GM23338 (cell line): Measurements from ENCODE around the gene SYNPO. TPM values are rescaled to one million over a fixed set of nuclear protein-coding genes. Genes with fewer than 3 reads are reported as not detected.
A peak's percentile ranks its signal among the peaks of the same experiment; 100 is the strongest.

Experiments used
- ATAC-seq: fragments of 200-7000 bp; cut with Tn5 transposase; 3 replicates; pipeline ENCODE4 v1.9.1; 2020
- DNase-seq: peaks from one replicate; pipeline ENCODE4 v3.0.0-alpha.2; 2015; ENCODE audit warnings: low spot score
- H2AFZ ChIP-seq: fragments of 200-600 bp; sonication (generic); 2 replicates; pipeline ENCODE4 v1.8.0; 2016; ENCODE audit warnings: antibody characterized with exemption, mild to moderate bottlenecking, moderate library complexity
- H3F3A ChIP-seq: fragments of 200-600 bp; sonication (generic); replicated peaks from 2 replicates; pipeline ENCODE4 v1.8.0; 2017; ENCODE audit warnings: antibody characterized with exemption, mixed run types, low read depth
- H3K27ac ChIP-seq: fragments of 200-600 bp; sonication (generic); 2 replicates; pipeline ENCODE4 v1.6.1; 2016; ENCODE audit warnings: low read depth
- H3K27me3 ChIP-seq: fragments of 200-600 bp; sonication (generic); 2 replicates; pipeline ENCODE4 v1.8.0; 2016; ENCODE audit warnings: mild to moderate bottlenecking, mixed run types, moderate library complexity; ENCODE audit not compliant: insufficient read depth
- H3K36me3 ChIP-seq: fragments of 200-600 bp; sonication (generic); 2 replicates; pipeline ENCODE4 v1.8.0; 2016; ENCODE audit warnings: mild to moderate bottlenecking; ENCODE audit not compliant: insufficient read depth
- H3K4me1 ChIP-seq: fragments of 200-600 bp; sonication (generic); 2 replicates; pipeline ENCODE4 v1.8.0; 2016; ENCODE audit warnings: mild to moderate bottlenecking, moderate library complexity; ENCODE audit not compliant: insufficient read depth
- H3K4me2 ChIP-seq: fragments of 200-600 bp; sonication (generic); 2 replicates; pipeline ENCODE4 v1.7.1; 2017; ENCODE audit warnings: mixed run types
- H3K4me3 ChIP-seq: fragments of 200-600 bp; sonication (generic); 2 replicates; pipeline ENCODE4 v1.6.1; 2016; ENCODE audit warnings: mixed run types
- H3K79me2 ChIP-seq: fragments of 200-600 bp; sonication (generic); replicated peaks from 2 replicates; pipeline ENCODE4 v1.8.0; 2017; ENCODE audit warnings: mild to moderate bottlenecking; ENCODE audit not compliant: insufficient read depth
- H3K9me2 ChIP-seq: fragments of 200-600 bp; sonication (generic); 2 replicates; pipeline ENCODE4 v1.8.0; 2017; ENCODE audit not compliant: insufficient read depth
- H4K20me1 ChIP-seq: fragments of 200-600 bp; sonication (generic); replicated peaks from 2 replicates; pipeline ENCODE4 v1.8.0; 2017; ENCODE audit warnings: mild to moderate bottlenecking; ENCODE audit not compliant: insufficient read depth
- H3K27ac Mint-ChIP-seq: 2 replicates; pipeline ENCODE4 v1.8.0; 2020; ENCODE audit warnings: inconsistent platforms, mild to moderate bottlenecking, moderate library complexity, mixed read lengths
- H3K27me3 Mint-ChIP-seq: 3 replicates; pipeline ENCODE4 v1.8.0; 2022; ENCODE audit warnings: low read depth, mild to moderate bottlenecking, moderate library complexity, mixed read lengths, inconsistent platforms; ENCODE audit not compliant: insufficient read depth, poor library complexity
- H3K36me3 Mint-ChIP-seq: 3 replicates; pipeline ENCODE4 v1.8.0; 2021; ENCODE audit warnings: low read depth, mild to moderate bottlenecking, inconsistent platforms, moderate library complexity, mixed read lengths
- H3K4me1 Mint-ChIP-seq: 3 replicates; pipeline ENCODE4 v1.8.0; 2020; ENCODE audit warnings: mild to moderate bottlenecking, inconsistent platforms, mixed read lengths
- H3K4me3 Mint-ChIP-seq: 3 replicates; pipeline ENCODE4 v1.8.0; 2021; ENCODE audit warnings: moderate library complexity, mild to moderate bottlenecking, inconsistent platforms, mixed read lengths
- H3K9me3 Mint-ChIP-seq: 3 replicates; pipeline ENCODE4 v1.8.0; 2020; ENCODE audit warnings: moderate library complexity, mild to moderate bottlenecking, inconsistent platforms, mixed read lengths
- CREB1 ChIP-seq: fragments of 250-450 bp; sonication (Bioruptor Pico); IDR thresholded peaks from 2 replicates; pipeline ENCODE4 v1.5.0; 2020; ENCODE audit warnings: low read depth, mild to moderate bottlenecking, moderate library complexity
- EZH2 ChIP-seq: fragments of 200-600 bp; sonication (generic); IDR thresholded peaks from one replicate; pipeline ENCODE4 v1.8.0; 2017; ENCODE audit warnings: antibody characterized with exemption, mild to moderate bottlenecking, low read depth; ENCODE audit not compliant: unreplicated experiment
- JUNB ChIP-seq: IDR thresholded peaks from one replicate; pipeline ENCODE4 v1.6.1; 2016; ENCODE audit warnings: antibody characterized with exemption; ENCODE audit not compliant: unreplicated experiment
- NANOG ChIP-seq: IDR thresholded peaks from 2 replicates; pipeline ENCODE4 v1.6.1; 2016; ENCODE audit warnings: antibody characterized with exemption, borderline replicate concordance
- POLR2AphosphoS5 ChIP-seq: IDR thresholded peaks from 2 replicates; pipeline ENCODE4 v1.6.1; 2016; ENCODE audit warnings: antibody characterized with exemption, low read depth
- STAT1 ChIP-seq: IDR thresholded peaks from one replicate; pipeline ENCODE4 v1.6.1; 2016; ENCODE audit warnings: antibody characterized with exemption; ENCODE audit not compliant: unreplicated experiment
- ZNF462 ChIP-seq: fragments of 250-450 bp; sonication (Bioruptor Pico); IDR thresholded peaks from 2 replicates; pipeline ENCODE4 v1.5.0; 2020; ENCODE audit warnings: mild to moderate bottlenecking, moderate library complexity
- polyA plus RNA-seq: library from polyadenylated mRNA; unstranded; fragments of >200 nt; fragmentation: Nextera tagmentation; extraction: Ambion mirVana; gene quantifications from 2 replicates; pipeline ENCODE4 v1.2.1, GENCODE V29; 2016
- total RNA-seq: library from RNA; depleted of rRNA; stranded (reverse); fragments of >200 nt; shearing (Covaris generic); gene quantifications from 2 replicates; pipeline ENCODE4 v1.2.3, GENCODE V29; 2014

The SYNPO gene
- total and polyA plus RNA-seq, 2 experiments from 2014 or later: 0.16 to 1.3 TPM

DNA sequence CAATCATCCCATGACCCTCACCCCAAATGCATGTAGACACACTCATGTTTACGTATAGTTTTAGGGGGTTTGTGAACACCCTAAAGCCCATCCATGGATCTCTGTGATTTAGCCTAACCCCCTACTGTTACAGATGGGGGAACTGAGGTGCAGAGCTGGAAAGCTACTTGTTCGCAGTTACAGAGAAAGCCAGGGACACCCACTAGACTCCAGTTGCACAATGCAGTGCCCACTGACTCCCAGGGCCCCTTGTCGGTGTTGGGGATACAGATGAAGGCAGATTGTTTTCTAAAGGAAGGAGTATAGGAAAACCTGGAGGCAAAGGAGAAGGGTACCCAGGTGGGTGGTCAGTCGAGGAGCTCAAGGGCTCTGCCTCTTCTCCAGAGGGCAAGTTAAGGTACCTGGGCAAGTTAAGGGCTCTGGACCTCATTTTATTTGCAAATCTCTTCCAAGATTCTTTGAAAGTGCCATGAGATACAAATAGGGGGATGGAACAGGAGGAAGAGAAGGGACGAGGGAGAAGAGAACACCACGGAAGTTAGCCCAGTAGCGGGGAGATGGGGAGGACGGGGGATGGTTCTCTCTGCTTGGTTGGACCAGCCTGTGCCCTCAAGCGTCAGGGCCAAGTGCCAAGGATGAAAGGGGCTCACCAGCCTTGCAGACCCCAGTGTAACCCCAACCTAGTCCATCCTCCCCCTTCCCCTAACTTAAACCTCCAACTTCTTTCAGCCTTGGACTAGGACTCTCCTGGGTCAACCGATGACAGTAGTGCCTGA lies 21.5 kb downstream of the SYNPO start (continued):
- no peak for TF ChIP-seq ZNF462 (CRISPR knock-in tag)
- TF ChIP-seq STAT1: no peak

- H3K9me2 ChIP-seq: no peaks in the 10 kb centered on the region
- H3F3A ChIP-seq: no peaks in the 10 kb centered on the region
- H3K4me3 ChIP-seq: no peak overlapping the region
- H3K79me2 ChIP-seq: no peaks in the 10 kb centered on the region; the same call in 1 of the 2 replicates
- Mint-ChIP-seq H3K27me3 (peaks cover 18% of the 10 kb centered on the region), H3K9me3 (no peaks in the 10 kb centered on the region), H3K4me1 (peaks cover 24% of the 10 kb centered on the region), H3K27ac (no peak overlapping the region), H3K36me3 (no peaks in the 10 kb centered on the region; the same call in 2 of the 3 replicates), H3K4me3 (no peak overlapping the region)
- TF ChIP-seq EZH2 (no peak), ZNF462 (CRISPR knock-in tag) (no peak), NANOG (no peak), JUNB (no peak), POLR2AphosphoS5 (no peak), CREB1 (no peak)
- ATAC-seq (peak; percentile 62), DNase-seq (no peak)
- no peaks in the 10 kb centered on the region for H4K20me1 ChIP-seq
- H3K4me2 ChIP-seq: no peak overlapping the region
- no peaks in the 10 kb centered on the region; the same call in 1 of the 2 replicates for H3K4me1 ChIP-seq
- peaks cover under 1% of the 10 kb centered on the region; the same call in 1 of the 2 replicates for H3K27me3 ChIP-seq
- H3K36me3 ChIP-seq: no peaks in the 10 kb centered on the region
- no peak overlapping the region for H2AFZ ChIP-seq
- H3K27ac ChIP-seq: no peak overlapping the region
Observed at GRCh38 chr5:150662731-150663516, 22.5 kb downstream of the SYNPO start.
